ENCODE results near the gene PABPC1L. TPM values are rescaled to one million over a fixed set of nuclear protein-coding genes. Genes with fewer than 3 reads are reported as not detected.

The PABPC1L gene
- total RNA-seq, 1 experiment from 2014 or later, result 4.8 TPM

GRCh38 chr20:44912189-44912588 is 2.3 kb downstream of the PABPC1L start:
- Histone ChIP-seq H3K27me3 (replicated peaks) (no peaks in the 10 kb centered on the region), H3K9me3 (replicated peaks) (no peaks in the 10 kb centered on the region), H3K27ac (no peak overlapping the region), H3K36me3 (peaks cover 44% of the 10 kb centered on the region), H3K4me3 (no peak overlapping the region), H3K4me1 (replicated peaks) (peaks cover 16% of the 10 kb centered on the region)
- DNase-seq (ENCODE audit: low read depth in 1 of 2, low spot score in 2 of 2), result no peak

DNA sequence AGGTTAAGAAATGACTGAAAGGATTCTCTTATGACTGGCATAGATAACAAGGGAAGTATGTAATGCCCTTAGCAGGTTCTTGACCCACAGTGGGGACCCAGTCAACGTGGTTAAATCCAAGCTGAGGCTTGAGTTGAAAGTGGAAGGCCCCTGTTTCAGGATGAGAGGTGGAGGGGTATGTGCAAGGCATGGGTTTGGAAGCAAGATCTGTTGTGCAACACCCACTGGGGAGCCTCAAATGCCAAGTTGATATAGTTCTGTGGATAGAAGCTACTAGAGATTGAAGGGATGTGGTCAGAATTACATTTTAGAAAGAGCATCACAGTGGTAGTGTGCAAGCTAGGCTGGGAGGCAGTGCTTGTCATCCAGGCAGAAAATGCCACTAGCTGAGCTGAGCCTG is 5.1 kb downstream of the PABPC1L start:
- peaks cover 31% of the 10 kb centered on the region for H3K36me3 ChIP-seq
- H3K9me3 ChIP-seq (replicated peaks), result no peaks in the 10 kb centered on the region
- DNase-seq (ENCODE audit: low read depth in 1 of 2, low spot score in 2 of 2), result no peak
- peaks cover 11% of the 10 kb centered on the region for H3K4me1 ChIP-seq (replicated peaks)
- no peak overlapping the region for H3K27ac ChIP-seq
- H3K4me3 ChIP-seq, result no peak overlapping the region
- H3K27me3 ChIP-seq (replicated peaks), result no peaks in the 10 kb centered on the region

DNA sequence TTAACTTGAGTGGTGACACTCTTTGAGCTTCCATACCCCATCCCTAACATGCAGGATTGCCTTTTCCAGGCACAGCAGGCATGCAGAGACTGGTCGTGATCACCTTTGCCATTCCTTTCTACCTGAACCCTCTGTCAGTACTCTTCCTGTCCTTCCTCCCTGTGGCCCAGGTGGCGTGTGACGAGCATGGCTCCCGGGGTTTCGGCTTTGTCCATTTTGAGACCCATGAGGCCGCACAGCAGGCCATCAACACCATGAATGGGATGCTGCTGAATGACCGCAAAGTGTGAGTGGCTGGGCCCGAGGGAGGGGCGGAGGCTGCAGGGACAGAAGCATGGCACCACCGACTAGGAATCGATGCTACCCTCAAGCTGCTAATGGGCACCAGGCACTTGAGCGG is 6.7 kb downstream of the PABPC1L start:
- H3K4me3 ChIP-seq, result no peak overlapping the region
- peaks cover under 1% of the 10 kb centered on the region; the same call in 1 of the 2 replicates for H3K4me1 ChIP-seq (replicated peaks)
- no peak for DNase-seq (ENCODE audit: low read depth in 1 of 2, low spot score in 2 of 2)
- no peaks in the 10 kb centered on the region for H3K27me3 ChIP-seq (replicated peaks)
- H3K36me3 ChIP-seq, result peaks cover 35% of the 10 kb centered on the region
- no peaks in the 10 kb centered on the region for H3K9me3 ChIP-seq (replicated peaks)
- H3K27ac ChIP-seq, result no peak overlapping the region

- Histone ChIP-seq H3K36me3 (peaks cover 35% of the 10 kb centered on the region), H3K27ac (no peak overlapping the region), H3K4me1 (replicated peaks) (no peaks in the 10 kb centered on the region), H3K4me3 (no peak overlapping the region), H3K27me3 (replicated peaks) (no peaks in the 10 kb centered on the region), H3K9me3 (replicated peaks) (no peaks in the 10 kb centered on the region)
- no peak for DNase-seq (ENCODE audit: low read depth in 1 of 2, low spot score in 2 of 2)
Observed at GRCh38 chr20:44917399-44917798, 7.5 kb downstream of the PABPC1L start.

GRCh38 chr20:44918342-44918741 is 8.5 kb downstream of the PABPC1L start:
- no peak for DNase-seq (ENCODE audit: low read depth in 1 of 2, low spot score in 2 of 2)
- Histone ChIP-seq H3K27ac (no peak overlapping the region), H3K4me3 (no peak overlapping the region), H3K36me3 (peaks cover 34% of the 10 kb centered on the region), H3K27me3 (replicated peaks) (no peaks in the 10 kb centered on the region), H3K4me1 (replicated peaks) (no peaks in the 10 kb centered on the region), H3K9me3 (replicated peaks) (no peaks in the 10 kb centered on the region)

DNA sequence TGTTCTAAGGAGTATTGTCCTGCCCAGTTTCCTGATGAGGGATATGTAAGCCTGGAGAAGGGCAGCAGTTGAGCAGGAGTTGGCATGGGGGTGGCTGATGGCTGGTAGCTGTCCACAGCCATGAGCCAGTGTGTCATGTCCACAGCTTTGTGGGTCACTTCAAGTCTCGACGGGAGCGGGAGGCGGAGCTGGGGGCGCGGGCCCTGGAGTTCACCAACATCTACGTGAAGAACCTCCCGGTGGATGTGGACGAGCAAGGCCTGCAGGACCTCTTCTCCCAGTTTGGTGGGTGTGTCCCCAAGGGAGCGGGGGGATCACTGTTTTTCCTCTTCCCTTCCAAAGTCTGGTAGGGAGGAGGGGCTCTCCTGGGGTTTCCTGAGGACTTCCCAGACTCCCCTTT is 8.9 kb downstream of the PABPC1L start:
- no peak overlapping the region for H3K27ac ChIP-seq
- H3K4me3 ChIP-seq, result no peak overlapping the region
- no peaks in the 10 kb centered on the region for H3K27me3 ChIP-seq (replicated peaks)
- no peak for DNase-seq (ENCODE audit: low read depth in 1 of 2, low spot score in 2 of 2)
- H3K9me3 ChIP-seq (replicated peaks), result no peaks in the 10 kb centered on the region
- no peaks in the 10 kb centered on the region for H3K4me1 ChIP-seq (replicated peaks)
- H3K36me3 ChIP-seq, result peaks cover 30% of the 10 kb centered on the region

GRCh38 chr20:44921447-44921846 is 11.6 kb downstream of the PABPC1L start:
- no peaks in the 10 kb centered on the region for H3K9me3 ChIP-seq (replicated peaks)
- no peak overlapping the region for H3K27ac ChIP-seq
- H3K27me3 ChIP-seq (replicated peaks), result no peaks in the 10 kb centered on the region
- H3K4me3 ChIP-seq, result no peak overlapping the region
- no peaks in the 10 kb centered on the region for H3K4me1 ChIP-seq (replicated peaks)
- no peak for DNase-seq (ENCODE audit: low read depth in 1 of 2, low spot score in 2 of 2)
- H3K36me3 ChIP-seq, result peaks cover 18% of the 10 kb centered on the region

DNA sequence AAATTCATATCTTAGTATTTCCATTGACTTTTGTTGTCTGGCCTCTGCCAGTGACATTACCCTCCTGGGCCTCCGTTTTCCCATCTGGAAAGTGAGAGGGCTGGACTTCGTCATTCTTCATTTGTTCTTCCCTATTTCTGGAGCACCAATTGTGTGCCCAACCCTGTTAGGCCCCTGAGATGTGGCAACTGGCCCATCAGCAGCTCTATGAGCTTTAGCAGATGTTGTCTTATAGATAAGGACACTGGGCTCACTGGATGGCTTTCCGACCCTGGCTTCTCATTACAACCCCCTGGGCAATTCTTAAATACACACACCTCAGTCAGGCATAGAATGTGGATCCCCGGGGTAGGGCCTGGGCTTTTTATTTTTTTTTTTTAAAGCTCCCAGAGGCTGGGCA is 14.7 kb downstream of the PABPC1L start:
- no peaks in the 10 kb centered on the region for H3K4me1 ChIP-seq (replicated peaks)
- H3K36me3 ChIP-seq, result peaks cover 9% of the 10 kb centered on the region; the same call in 1 of the 2 replicates
- H3K4me3 ChIP-seq, result no peak overlapping the region
- no peaks in the 10 kb centered on the region for H3K27me3 ChIP-seq (replicated peaks)
- H3K27ac ChIP-seq, result no peak overlapping the region
- DNase-seq (ENCODE audit: low read depth in 1 of 2, low spot score in 2 of 2), result no peak
- H3K9me3 ChIP-seq (replicated peaks), result no peaks in the 10 kb centered on the region

GRCh38 chr20:44928595-44928994 is 18.7 kb downstream of the PABPC1L start:
- H3K4me3 ChIP-seq, result no peak overlapping the region
- DNase-seq (ENCODE audit: low read depth in 1 of 2, low spot score in 2 of 2), result no peak
- H3K36me3 ChIP-seq, result peaks cover 21% of the 10 kb centered on the region; the same call in 1 of the 2 replicates
- no peaks in the 10 kb centered on the region for H3K27me3 ChIP-seq (replicated peaks)
- no peaks in the 10 kb centered on the region for H3K4me1 ChIP-seq (replicated peaks)
- H3K9me3 ChIP-seq (replicated peaks), result no peaks in the 10 kb centered on the region
- H3K27ac ChIP-seq, result no peak overlapping the region

DNA sequence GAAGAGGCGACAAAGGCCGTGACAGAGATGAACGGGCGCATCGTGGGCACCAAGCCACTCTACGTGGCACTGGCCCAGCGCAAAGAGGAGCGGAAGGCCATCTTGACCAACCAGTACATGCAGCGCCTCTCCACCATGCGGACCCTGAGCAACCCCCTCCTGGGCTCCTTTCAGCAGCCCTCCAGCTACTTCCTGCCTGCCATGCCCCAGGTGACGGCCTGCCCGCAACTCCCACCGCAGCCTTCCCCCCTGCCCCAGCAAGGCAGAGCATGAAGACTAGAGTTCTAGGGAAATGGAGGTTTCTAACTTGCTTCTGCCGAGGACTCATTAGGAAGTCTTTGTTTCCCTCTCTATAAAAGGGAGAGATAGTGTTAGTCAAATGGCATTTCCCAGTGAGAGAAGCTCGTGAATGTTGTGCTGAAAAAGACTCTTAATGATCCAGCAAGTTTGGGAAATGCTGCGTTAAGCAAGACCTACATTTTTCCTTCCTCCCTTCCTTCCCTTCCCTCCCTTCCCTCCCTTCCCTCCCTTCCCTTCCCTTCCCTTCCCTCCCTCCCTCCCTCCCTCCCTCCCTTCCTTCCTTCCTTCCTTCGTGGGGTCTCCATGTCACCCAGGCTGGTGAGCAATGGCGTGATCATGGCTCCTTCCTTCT is 20.8 kb downstream of the PABPC1L start:
- Histone ChIP-seq H3K4me1 (replicated peaks) (no peaks in the 10 kb centered on the region), H3K36me3 (peaks cover 34% of the 10 kb centered on the region; the same call in 1 of the 2 replicates), H3K27me3 (replicated peaks) (no peaks in the 10 kb centered on the region), H3K4me3 (no peak overlapping the region), H3K9me3 (replicated peaks) (no peaks in the 10 kb centered on the region), H3K27ac (no peak overlapping the region)
- DNase-seq (ENCODE audit: low read depth in 1 of 2, low spot score in 2 of 2), result no peak

DNA sequence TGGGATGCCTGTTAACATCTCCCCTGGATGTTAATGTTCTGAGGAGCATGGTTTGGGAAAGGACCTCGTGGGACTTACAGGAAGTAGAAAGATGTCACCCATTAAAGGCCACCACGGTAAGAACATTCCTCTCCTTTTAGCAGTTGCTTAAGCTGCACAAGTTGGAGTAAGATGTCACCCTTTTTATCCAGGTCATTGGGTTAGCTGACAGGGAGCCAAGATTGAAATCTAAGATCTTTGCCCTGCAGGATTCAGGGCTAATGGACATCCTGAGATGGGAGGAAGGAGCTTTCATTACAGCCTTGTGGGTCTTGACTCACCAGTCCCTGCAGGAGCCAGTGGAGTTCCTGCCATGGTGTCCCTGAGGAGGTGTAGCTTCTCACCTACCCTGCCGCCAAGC is 22.1 kb downstream of the PABPC1L start:
- no peak overlapping the region for H3K4me3 ChIP-seq
- peaks cover 42% of the 10 kb centered on the region; the same call in 1 of the 2 replicates for H3K36me3 ChIP-seq
- DNase-seq (ENCODE audit: low read depth in 1 of 2, low spot score in 2 of 2), result no peak
- no peak overlapping the region for H3K27ac ChIP-seq
- H3K27me3 ChIP-seq (replicated peaks), result no peaks in the 10 kb centered on the region
- no peaks in the 10 kb centered on the region for H3K9me3 ChIP-seq (replicated peaks)
- H3K4me1 ChIP-seq (replicated peaks), result no peaks in the 10 kb centered on the region

DNA sequence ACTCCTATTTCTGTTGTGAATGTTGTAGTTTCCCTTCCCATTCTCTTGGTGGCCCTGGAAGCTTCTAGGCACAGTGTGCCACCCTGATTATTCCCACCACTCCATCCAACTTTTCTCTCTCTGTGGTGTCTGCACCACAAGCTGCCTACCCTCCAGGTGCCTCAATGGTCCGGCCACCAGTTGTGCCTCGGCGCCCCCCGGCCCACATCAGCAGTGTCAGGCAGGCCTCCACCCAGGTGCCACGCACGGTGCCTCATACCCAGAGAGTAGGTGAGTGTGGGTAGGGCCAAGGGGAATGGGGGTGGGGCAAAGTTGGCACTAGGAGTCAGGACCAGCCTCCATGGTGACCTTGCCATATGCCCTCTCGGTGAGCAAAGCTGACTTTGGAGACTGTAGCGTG is 23.1 kb downstream of the PABPC1L start:
- Histone ChIP-seq H3K27ac (no peak overlapping the region), H3K36me3 (peaks cover 42% of the 10 kb centered on the region; the same call in 1 of the 2 replicates), H3K27me3 (replicated peaks) (no peaks in the 10 kb centered on the region), H3K9me3 (replicated peaks) (no peaks in the 10 kb centered on the region), H3K4me1 (replicated peaks) (no peaks in the 10 kb centered on the region), H3K4me3 (no peak overlapping the region)
- DNase-seq (ENCODE audit: low read depth in 1 of 2, low spot score in 2 of 2), result no peak

DNA sequence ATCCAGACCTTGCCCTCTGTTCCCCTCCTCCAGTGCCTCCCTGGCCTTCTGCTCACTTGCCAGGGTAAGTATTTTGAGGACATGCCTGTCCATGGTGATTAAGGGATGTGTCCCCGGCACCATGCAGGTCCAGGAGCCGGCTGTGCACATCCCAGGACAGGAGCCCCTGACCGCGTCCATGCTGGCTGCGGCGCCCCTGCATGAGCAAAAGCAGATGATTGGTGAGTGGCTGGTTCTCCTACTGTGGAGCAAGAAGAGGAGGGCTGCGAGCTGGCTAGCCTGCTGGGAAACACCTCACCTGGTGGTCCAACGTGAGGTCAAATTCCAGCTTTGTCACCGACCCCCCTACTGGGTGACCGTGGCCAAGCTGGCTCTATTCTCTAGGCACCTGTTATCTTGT is 26.6 kb downstream of the PABPC1L start:
- H3K27ac ChIP-seq, result no peak overlapping the region
- DNase-seq (ENCODE audit: low read depth in 1 of 2, low spot score in 2 of 2), result no peak
- no peak overlapping the region for H3K4me3 ChIP-seq
- H3K27me3 ChIP-seq (replicated peaks), result no peaks in the 10 kb centered on the region
- H3K36me3 ChIP-seq, result peaks cover 49% of the 10 kb centered on the region
- H3K9me3 ChIP-seq (replicated peaks), result no peaks in the 10 kb centered on the region
- no peaks in the 10 kb centered on the region for H3K4me1 ChIP-seq (replicated peaks)

DNA sequence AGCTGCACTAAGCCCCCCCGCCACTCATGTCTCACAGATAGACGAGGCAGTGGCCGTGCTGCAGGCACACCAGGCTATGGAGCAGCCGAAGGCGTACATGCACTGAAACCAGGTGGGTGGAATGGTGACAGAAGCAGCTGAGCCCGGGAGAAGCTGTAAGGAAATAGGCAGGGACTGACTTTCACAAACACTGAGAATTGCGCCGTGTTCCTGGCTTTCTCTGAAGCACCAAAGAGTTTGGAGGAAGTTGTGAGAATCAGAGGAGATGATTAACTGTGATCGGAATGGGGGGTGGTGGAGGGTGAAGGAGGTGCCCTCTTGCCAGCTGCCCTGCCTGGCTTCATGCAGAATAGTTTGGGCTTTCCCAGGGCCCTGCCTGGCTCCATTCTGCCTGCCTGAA is 28.8 kb downstream of the PABPC1L start:
- no peaks in the 10 kb centered on the region for H3K9me3 ChIP-seq (replicated peaks)
- peaks cover 53% of the 10 kb centered on the region for H3K36me3 ChIP-seq
- H3K27ac ChIP-seq, result no peak overlapping the region
- no peaks in the 10 kb centered on the region for H3K4me1 ChIP-seq (replicated peaks)
- no peaks in the 10 kb centered on the region for H3K27me3 ChIP-seq (replicated peaks)
- no peak overlapping the region for H3K4me3 ChIP-seq
- no peak for DNase-seq (ENCODE audit: low read depth in 1 of 2, low spot score in 2 of 2)

DNA sequence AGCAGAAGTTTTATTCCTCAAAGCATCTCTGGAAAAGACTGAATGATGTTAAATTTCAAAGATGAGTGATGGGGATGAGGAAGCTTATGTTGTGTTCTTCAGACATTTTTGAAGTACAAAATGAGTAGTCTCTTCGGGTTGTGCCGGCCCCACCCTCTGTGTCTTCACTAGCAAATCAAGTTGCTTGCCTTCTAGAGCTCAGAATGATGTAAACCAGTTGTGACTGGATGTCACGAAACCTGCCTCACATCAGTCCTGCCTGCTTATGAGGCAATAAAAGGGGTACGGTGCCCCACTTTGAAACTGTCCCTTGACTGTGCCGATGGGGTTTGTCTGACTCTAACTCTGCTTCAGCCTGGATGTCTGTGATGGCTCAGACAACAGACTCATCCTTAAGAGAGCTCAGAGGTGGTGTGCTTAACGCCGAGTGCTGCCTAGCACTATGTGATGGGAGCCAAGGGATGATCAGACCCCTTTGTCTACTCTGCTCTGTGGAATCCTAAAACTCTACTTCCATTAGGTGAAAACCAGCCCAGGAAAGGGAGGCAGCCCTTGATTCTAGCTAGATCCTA is 31.3 kb downstream of the PABPC1L start:
- no peak for DNase-seq (ENCODE audit: low read depth in 1 of 2, low spot score in 2 of 2)
- Histone ChIP-seq H3K36me3 (peaks cover 62% of the 10 kb centered on the region), H3K27me3 (replicated peaks) (no peaks in the 10 kb centered on the region), H3K9me3 (replicated peaks) (no peaks in the 10 kb centered on the region), H3K4me1 (replicated peaks) (no peaks in the 10 kb centered on the region), H3K4me3 (no peak overlapping the region), H3K27ac (no peak overlapping the region)
